Measurements from ENCODE around the gene ACO2. TPM values are rescaled to one million over a fixed set of nuclear protein-coding genes. Genes with fewer than 3 reads are reported as not detected.

Gene ACO2
- total and polyA plus RNA-seq, 5 donors from 2014 or later = 64.3 to 87.5 (median 67.4) TPM

DNA sequence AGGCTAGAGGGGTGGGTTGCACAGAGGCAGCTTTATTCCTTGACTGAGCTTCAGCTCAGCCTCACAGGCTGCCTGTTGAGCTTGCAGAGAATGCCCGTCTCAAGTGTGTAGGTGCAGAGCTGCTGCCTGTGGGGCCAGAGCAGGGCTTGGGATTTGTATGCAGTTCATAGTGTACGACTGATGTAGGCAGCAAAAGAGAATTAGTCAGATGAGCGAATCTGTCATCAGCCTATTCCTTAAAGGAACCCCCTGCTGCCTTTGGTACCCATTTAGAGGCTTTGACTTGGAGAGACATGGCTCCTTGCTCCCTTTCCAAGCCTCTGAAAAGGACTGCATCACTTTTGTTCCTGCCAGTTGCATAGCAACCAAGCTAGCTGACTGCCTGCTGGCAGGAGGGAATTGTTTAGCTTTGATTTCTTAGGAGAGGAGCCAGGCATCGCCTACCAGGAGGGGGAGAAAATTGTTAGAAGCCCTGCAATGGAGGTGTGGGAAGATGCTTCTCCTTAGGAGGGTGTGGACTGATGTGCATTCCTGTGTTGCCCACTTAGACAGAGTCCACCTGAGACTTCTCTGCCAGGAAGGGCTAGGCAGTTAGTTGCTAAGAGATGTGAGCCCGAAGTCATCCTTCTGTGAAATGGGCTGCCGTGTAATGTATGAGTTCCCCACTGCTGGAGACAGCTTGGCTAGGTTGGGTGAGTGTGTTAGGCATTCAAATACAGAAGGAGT is 10.9 kb downstream of the ACO2 start:
- Histone ChIP-seq H3K27me3 (ENCODE audit: control insufficient read depth, insufficient read depth, low read length) (no peaks in the 10 kb centered on the region), H3K4me1 (ENCODE audit: control insufficient read depth, insufficient read depth, low read length, poor library complexity, severe bottlenecking) (peaks cover 1% of the 10 kb centered on the region), H3K9me3 (ENCODE audit: control insufficient read depth in 2 of 2, low read length in 2 of 2) (no peaks in the 10 kb centered on the region), H3K4me3 (ENCODE audit: low read depth, low read length) (no peak overlapping the region), H3K36me3 (ENCODE audit: control insufficient read depth, insufficient read depth, low read length) (no peaks in the 10 kb centered on the region), H3K27ac (ENCODE audit: insufficient read depth, low read length, poor library complexity, severe bottlenecking) (no peak overlapping the region)
- Mint-ChIP-seq H3K4me1 (peaks cover 0 to 53% (median 26%) of the 10 kb centered on the region in 4 donors), H3K36me3 (no peaks in the 10 kb centered on the region), H3K27me3 (no peaks in the 10 kb centered on the region), H3K4me3 (no peak overlapping the region), H3K27ac (no peak overlapping the region), H3K9me3 (no peaks in the 10 kb centered on the region)
- no peak for ATAC-seq (ENCODE audit: low read depth in 2 of 2)
- DNase-seq = no peak

DNA sequence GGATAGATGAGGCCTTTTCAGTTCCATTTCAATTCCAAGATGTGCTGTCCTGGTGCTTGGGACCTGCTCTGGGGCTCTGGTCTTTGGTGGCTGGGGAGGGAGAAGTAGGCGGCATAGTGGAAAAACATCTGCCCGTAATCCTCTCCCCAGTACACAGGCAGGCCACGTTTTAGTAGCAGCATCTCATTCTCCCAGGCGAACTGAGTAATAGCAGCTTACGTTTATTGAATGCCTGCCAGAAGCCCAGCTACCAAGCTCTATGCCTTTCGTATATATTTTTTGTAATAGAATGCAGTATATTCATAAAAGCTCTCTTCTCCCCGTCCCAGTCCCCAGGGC is 11.4 kb downstream of the ACO2 start:
- Histone ChIP-seq H3K27ac (ENCODE audit: insufficient read depth, low read length, poor library complexity, severe bottlenecking) (no peak overlapping the region), H3K4me3 (ENCODE audit: low read depth, low read length) (no peak overlapping the region), H3K9me3 (ENCODE audit: control insufficient read depth in 2 of 2, low read length in 2 of 2) (no peaks in the 10 kb centered on the region), H3K27me3 (ENCODE audit: control insufficient read depth, insufficient read depth, low read length) (no peaks in the 10 kb centered on the region), H3K4me1 (ENCODE audit: control insufficient read depth, insufficient read depth, low read length, poor library complexity, severe bottlenecking) (peaks cover 5% of the 10 kb centered on the region), H3K36me3 (ENCODE audit: control insufficient read depth, insufficient read depth, low read length) (no peaks in the 10 kb centered on the region)
- no peak overlapping the region for H3K4me3 Mint-ChIP-seq
- H3K27me3 Mint-ChIP-seq = no peaks in the 10 kb centered on the region
- ATAC-seq (ENCODE audit: low read depth in 2 of 2) (no peak), DNase-seq (no peak)
- no peak overlapping the region for H3K27ac Mint-ChIP-seq
- H3K36me3 Mint-ChIP-seq = no peaks in the 10 kb centered on the region
- no peaks in the 10 kb centered on the region for H3K9me3 Mint-ChIP-seq
- peaks cover 0 to 55% (median 27%) of the 10 kb centered on the region in 4 donors for H3K4me1 Mint-ChIP-seq

DNA sequence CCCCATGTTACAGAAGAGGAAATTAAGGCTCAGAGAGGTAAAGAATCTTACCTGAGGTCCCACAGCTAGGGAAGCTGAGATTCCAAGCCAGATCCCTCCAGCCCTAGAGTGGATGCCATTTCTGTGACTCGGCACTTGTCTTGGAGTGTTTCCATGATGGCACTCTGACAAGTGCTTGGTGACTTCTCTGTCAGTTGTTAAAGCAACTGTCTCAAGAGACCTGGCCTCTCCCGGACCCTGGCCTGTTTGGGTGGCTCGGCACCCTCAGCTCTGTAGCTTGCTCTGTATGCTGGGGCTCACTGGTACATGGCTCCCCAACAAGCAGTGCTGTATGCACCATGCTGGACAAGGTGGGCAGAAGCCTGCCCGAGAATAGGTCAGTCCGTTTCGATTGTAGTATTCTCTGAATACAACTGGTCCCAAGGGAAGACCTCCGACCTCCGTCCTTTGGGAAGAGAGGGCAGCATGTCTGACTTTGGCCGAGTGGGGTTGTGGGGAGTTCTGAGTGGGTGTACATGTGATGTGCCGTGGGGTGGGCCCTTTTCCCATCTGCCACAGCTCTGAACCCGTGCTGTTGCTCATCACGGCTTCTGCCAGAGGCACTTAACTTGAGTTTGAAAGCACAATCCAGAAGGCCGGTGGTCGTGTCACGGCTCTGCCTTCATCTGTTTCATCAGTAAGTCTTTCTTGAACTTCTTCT is 12.4 kb downstream of the ACO2 start:
- no peak for DNase-seq
- H3K27ac Mint-ChIP-seq = no peak overlapping the region
- peaks cover 0 to 59% (median 29%) of the 10 kb centered on the region in 4 donors for H3K4me1 Mint-ChIP-seq

DNA sequence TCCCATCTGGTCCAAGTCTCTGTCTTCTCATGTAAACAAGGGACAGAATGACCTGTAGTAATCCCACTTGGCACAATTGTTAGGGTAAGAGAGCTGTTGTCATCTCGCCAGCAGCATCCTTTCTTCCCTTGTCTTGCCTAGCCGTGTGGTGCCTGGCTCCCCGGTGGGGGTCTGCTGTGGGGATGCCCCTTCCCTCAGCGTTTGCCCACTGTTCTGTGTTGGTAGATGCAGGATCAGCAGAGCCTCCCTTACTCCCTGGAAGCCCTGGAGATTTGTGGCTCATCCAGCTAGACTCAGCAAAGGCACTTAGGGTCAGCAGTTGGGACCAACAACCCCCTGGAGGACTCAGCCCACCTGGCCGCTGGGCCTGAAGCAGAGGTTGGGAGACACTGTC is 13.0 kb downstream of the ACO2 start:
- H3K9me3 ChIP-seq (ENCODE audit: control insufficient read depth in 2 of 2, low read length in 2 of 2) = no peaks in the 10 kb centered on the region
- no peaks in the 10 kb centered on the region for H3K36me3 Mint-ChIP-seq
- ATAC-seq (ENCODE audit: low read depth in 2 of 2) (no peak), DNase-seq (no peak)
- peaks cover 5% of the 10 kb centered on the region for H3K4me1 ChIP-seq (ENCODE audit: control insufficient read depth, insufficient read depth, low read length, poor library complexity, severe bottlenecking)
- no peaks in the 10 kb centered on the region for H3K27me3 ChIP-seq (ENCODE audit: control insufficient read depth, insufficient read depth, low read length)
- no peak overlapping the region for H3K27ac ChIP-seq (ENCODE audit: insufficient read depth, low read length, poor library complexity, severe bottlenecking)
- H3K4me3 Mint-ChIP-seq = no peak overlapping the region
- H3K27ac Mint-ChIP-seq = no peak overlapping the region
- no peak overlapping the region for H3K4me3 ChIP-seq (ENCODE audit: low read depth, low read length)
- H3K4me1 Mint-ChIP-seq = peaks cover 0 to 60% (median 31%) of the 10 kb centered on the region in 4 donors
- H3K36me3 ChIP-seq (ENCODE audit: control insufficient read depth, insufficient read depth, low read length) = no peaks in the 10 kb centered on the region
- H3K9me3 Mint-ChIP-seq = no peaks in the 10 kb centered on the region
- H3K27me3 Mint-ChIP-seq = no peaks in the 10 kb centered on the region

More for the DNA sequence above, 12.4 kb downstream of the ACO2 start:
- no peaks in the 10 kb centered on the region for H3K36me3 ChIP-seq (ENCODE audit: control insufficient read depth, insufficient read depth, low read length)
- no peak for ATAC-seq (ENCODE audit: low read depth in 2 of 2)
- Mint-ChIP-seq H3K4me3 (no peak overlapping the region), H3K27me3 (no peaks in the 10 kb centered on the region), H3K36me3 (no peaks in the 10 kb centered on the region), H3K9me3 (no peaks in the 10 kb centered on the region)
- H3K27me3 ChIP-seq (ENCODE audit: control insufficient read depth, insufficient read depth, low read length) = no peaks in the 10 kb centered on the region
- no peaks in the 10 kb centered on the region for H3K9me3 ChIP-seq (ENCODE audit: control insufficient read depth in 2 of 2, low read length in 2 of 2)
- H3K4me3 ChIP-seq (ENCODE audit: low read depth, low read length) = no peak overlapping the region
- H3K4me1 ChIP-seq (ENCODE audit: control insufficient read depth, insufficient read depth, low read length, poor library complexity, severe bottlenecking) = peaks cover 5% of the 10 kb centered on the region
- H3K27ac ChIP-seq (ENCODE audit: insufficient read depth, low read length, poor library complexity, severe bottlenecking) = no peak overlapping the region

DNA sequence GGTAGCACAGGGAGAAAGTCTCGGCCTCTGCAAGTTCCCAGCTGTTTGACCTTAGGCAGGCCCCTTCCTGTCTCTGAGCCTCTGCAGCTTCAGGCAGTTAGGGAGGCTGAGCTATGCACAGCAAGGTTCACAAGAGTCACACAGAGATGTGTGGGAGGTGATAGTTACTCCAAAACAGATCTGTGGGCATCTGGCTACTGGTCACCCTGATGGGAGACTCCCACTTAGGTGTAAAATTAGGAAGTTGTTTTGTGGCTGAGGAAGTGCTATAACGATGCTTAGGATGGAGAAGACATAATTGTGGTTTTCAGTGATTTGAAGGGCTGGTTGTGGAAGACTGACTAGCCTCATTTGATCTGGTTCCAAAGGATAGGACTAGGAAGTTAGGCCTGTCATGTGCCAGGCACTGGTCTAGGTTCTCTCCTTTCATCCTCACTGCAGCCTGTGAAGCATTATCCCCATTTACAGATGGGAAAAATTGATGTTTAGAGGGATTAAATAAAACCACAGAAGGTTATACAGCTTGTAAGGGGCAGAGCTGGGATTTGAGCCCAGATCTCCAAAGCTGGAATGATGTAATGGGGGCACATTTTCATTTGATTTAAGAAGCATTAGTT is 13.5 kb downstream of the ACO2 start:
- Histone ChIP-seq H3K9me3 (ENCODE audit: control insufficient read depth in 2 of 2, low read length in 2 of 2) (no peaks in the 10 kb centered on the region), H3K27ac (ENCODE audit: insufficient read depth, low read length, poor library complexity, severe bottlenecking) (no peak overlapping the region), H3K36me3 (ENCODE audit: control insufficient read depth, insufficient read depth, low read length) (no peaks in the 10 kb centered on the region), H3K4me3 (ENCODE audit: low read depth, low read length) (no peak overlapping the region), H3K4me1 (ENCODE audit: control insufficient read depth, insufficient read depth, low read length, poor library complexity, severe bottlenecking) (peaks cover 5% of the 10 kb centered on the region), H3K27me3 (ENCODE audit: control insufficient read depth, insufficient read depth, low read length) (no peaks in the 10 kb centered on the region)
- DNase-seq = no peak
- Mint-ChIP-seq H3K27me3 (no peaks in the 10 kb centered on the region), H3K4me3 (no peak overlapping the region), H3K9me3 (no peaks in the 10 kb centered on the region), H3K27ac (peak overlapping the region in 2 of 3 donors; percentile 51 to 63), H3K4me1 (peaks cover 0 to 64% (median 33%) of the 10 kb centered on the region in 4 donors), H3K36me3 (no peaks in the 10 kb centered on the region)
- ATAC-seq (ENCODE audit: low read depth in 2 of 2) = no peak

DNA sequence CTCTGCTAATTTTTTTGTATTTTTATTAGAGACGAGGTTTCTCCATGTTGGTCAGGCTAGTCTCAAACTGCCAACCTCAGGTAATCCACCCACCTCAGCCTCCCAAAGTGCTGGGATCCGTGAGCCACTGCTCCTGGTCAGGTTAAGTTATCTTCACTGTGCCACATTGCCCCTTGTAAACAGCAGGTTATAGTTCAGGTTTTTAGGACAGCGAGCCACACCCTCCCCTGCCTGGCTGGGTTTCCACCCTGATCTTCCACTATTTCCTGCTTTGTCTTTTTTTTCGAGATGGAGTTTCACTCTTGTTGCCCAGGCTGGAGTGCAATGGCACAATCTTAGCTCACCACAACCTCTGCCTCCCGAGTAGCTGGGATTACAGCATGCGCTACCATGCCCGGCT is 16.1 kb downstream of the ACO2 start:
- no peak overlapping the region for H3K4me3 Mint-ChIP-seq
- no peak overlapping the region for H3K27ac Mint-ChIP-seq
- H3K9me3 Mint-ChIP-seq = no peaks in the 10 kb centered on the region
- no peak overlapping the region for H3K4me3 ChIP-seq (ENCODE audit: low read depth, low read length)
- no peaks in the 10 kb centered on the region for H3K9me3 ChIP-seq (ENCODE audit: control insufficient read depth in 2 of 2, low read length in 2 of 2)
- no peaks in the 10 kb centered on the region for H3K27me3 ChIP-seq (ENCODE audit: control insufficient read depth, insufficient read depth, low read length)
- H3K4me1 Mint-ChIP-seq = peaks cover 14 to 59% (median 45%) of the 10 kb centered on the region in 4 donors
- H3K36me3 Mint-ChIP-seq = no peaks in the 10 kb centered on the region
- ATAC-seq (ENCODE audit: low read depth in 2 of 2) (no peak), DNase-seq (no peak)
- no peaks in the 10 kb centered on the region for H3K27me3 Mint-ChIP-seq
- no peak overlapping the region for H3K27ac ChIP-seq (ENCODE audit: insufficient read depth, low read length, poor library complexity, severe bottlenecking)
- H3K36me3 ChIP-seq (ENCODE audit: control insufficient read depth, insufficient read depth, low read length) = peaks cover 9% of the 10 kb centered on the region
- H3K4me1 ChIP-seq (ENCODE audit: control insufficient read depth, insufficient read depth, low read length, poor library complexity, severe bottlenecking) = peaks cover 5% of the 10 kb centered on the region

DNA sequence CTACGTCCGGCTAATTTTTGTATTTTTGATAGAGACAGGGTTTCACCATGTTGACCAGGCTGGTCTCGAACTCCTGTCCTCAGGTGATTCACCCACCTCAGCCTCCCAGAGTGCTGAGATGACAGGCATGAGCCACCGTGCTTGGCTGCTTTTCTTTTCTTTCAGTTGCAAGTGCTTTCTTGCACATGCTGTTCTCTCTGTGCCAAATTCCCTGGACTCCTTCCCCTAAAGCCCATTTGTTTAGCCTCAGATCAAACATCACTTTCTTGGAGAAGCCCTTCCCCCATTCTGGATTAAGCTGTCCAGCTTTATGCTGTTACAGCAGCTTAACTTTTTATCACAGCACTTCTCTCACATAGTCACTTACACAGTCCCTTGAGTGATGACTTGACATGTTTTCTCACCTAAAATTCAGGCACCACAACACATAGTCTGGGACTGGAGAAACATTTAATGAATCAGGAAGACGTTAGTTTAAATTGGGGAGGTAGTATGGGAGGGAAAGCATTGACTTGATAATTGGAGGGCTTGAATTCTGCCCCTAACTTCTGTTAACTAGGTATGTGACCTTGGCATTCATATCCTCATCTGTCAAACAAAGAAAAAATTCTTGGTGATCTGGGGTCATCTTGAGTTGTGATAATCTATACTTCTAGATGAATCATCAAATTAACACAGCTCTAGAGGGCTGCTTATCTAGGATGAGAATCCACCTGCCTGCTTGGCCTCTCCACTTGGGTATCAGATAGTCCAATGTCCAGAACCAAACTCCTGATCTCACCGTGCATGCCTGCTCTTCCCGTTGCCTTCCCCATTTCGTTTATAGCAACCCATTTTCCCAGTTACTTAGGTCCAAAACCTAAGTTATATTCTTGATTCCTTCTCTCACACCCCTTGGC is 18.4 kb downstream of the ACO2 start:
- Mint-ChIP-seq H3K36me3 (no peaks in the 10 kb centered on the region), H3K9me3 (no peaks in the 10 kb centered on the region), H3K27ac (peak overlapping the region in 1 of 3 donors; percentile 26), H3K4me3 (no peak overlapping the region), H3K27me3 (no peaks in the 10 kb centered on the region), H3K4me1 (peaks cover 24 to 51% (median 38%) of the 10 kb centered on the region in 4 donors)
- Histone ChIP-seq H3K36me3 (ENCODE audit: control insufficient read depth, insufficient read depth, low read length) (peaks cover 9% of the 10 kb centered on the region), H3K27me3 (ENCODE audit: control insufficient read depth, insufficient read depth, low read length) (no peaks in the 10 kb centered on the region), H3K4me1 (ENCODE audit: control insufficient read depth, insufficient read depth, low read length, poor library complexity, severe bottlenecking) (peaks cover 5% of the 10 kb centered on the region), H3K4me3 (ENCODE audit: low read depth, low read length) (no peak overlapping the region), H3K9me3 (ENCODE audit: control insufficient read depth in 2 of 2, low read length in 2 of 2) (no peaks in the 10 kb centered on the region), H3K27ac (ENCODE audit: insufficient read depth, low read length, poor library complexity, severe bottlenecking) (no peak overlapping the region)
- DNase-seq = no peak
- ATAC-seq (ENCODE audit: low read depth in 2 of 2) = no peak

Data from CD4-positive, CD25-positive, alpha-beta regulatory T cell (primary cell).